D341Med (cell line): ENCODE measurements around the gene ERC1.

ENCODE experiments used
- DNase-seq: peaks from one replicate; pipeline ENCODE4 v3.0.0; 2012; ENCODE audit warnings: low spot score

The ERC1 gene

GRCh38 chr12:1445807-1446206, 454.8 kb downstream of the ERC1 start:
- DNase-seq, result no peak

- no peak for DNase-seq
Measured at GRCh38 chr12:1448336-1448735, 457.3 kb downstream of the ERC1 start.

GRCh38 chr12:1453810-1454209, 462.8 kb downstream of the ERC1 start:
- no peak for DNase-seq

- no peak for DNase-seq
Measured at GRCh38 chr12:1456885-1457284, 465.9 kb downstream of the ERC1 start.

- DNase-seq, result no peak
Measured at GRCh38 chr12:1457901-1458300, 466.9 kb downstream of the ERC1 start.

GRCh38 chr12:1459339-1459738, 468.3 kb downstream of the ERC1 start:
- DNase-seq, result no peak

- DNase-seq, result no peak
Measured at GRCh38 chr12:1463073-1463905, 472.3 kb downstream of the ERC1 start.

- no peak for DNase-seq
Measured at GRCh38 chr12:1464925-1465324, 473.9 kb downstream of the ERC1 start.

GRCh38 chr12:1465990-1466389, 475.0 kb downstream of the ERC1 start:
- DNase-seq, result no peak

- DNase-seq, result no peak
Measured at GRCh38 chr12:1466481-1467154, 475.6 kb downstream of the ERC1 start.

- DNase-seq, result no peak
Measured at GRCh38 chr12:1467710-1468109, 476.7 kb downstream of the ERC1 start.

GRCh38 chr12:1469070-1469469, 478.0 kb downstream of the ERC1 start:
- DNase-seq, result no peak

GRCh38 chr12:1470051-1470450, 479.0 kb downstream of the ERC1 start:
- DNase-seq, result no peak

- DNase-seq, result no peak
Measured at GRCh38 chr12:1471224-1471623, 480.2 kb downstream of the ERC1 start.

GRCh38 chr12:1473418-1473817, 482.4 kb downstream of the ERC1 start:
- DNase-seq, result no peak

GRCh38 chr12:1474041-1474573, 483.1 kb downstream of the ERC1 start:
- DNase-seq, result no peak

GRCh38 chr12:1474574-1475153, 483.6 kb downstream of the ERC1 start:
- DNase-seq, result no peak

- no peak for DNase-seq
Measured at GRCh38 chr12:1479645-1480044, 488.6 kb downstream of the ERC1 start.

- no peak for DNase-seq
Measured at GRCh38 chr12:1481326-1481725, 490.3 kb downstream of the ERC1 start.

- DNase-seq, result no peak
Measured at GRCh38 chr12:1481906-1482305, 490.9 kb downstream of the ERC1 start.

- DNase-seq, result no peak
Measured at GRCh38 chr12:1488908-1489381, 497.9 kb downstream of the ERC1 start.

- DNase-seq, result no peak
Measured at GRCh38 chr12:1491983-1492697, 501.1 kb downstream of the ERC1 start.
